Dendritic cell treated with granulocyte-macrophage colony-stimulating factor and Interleukin-4, amounts not matched to agents 40 ng/mL and 50 ng/mL, for 4 days (primary cell): Measurements from ENCODE around the gene LURAP1L.
"Not testable (repeated sequence)": the region's sequence is repeated elsewhere in the genome, so short reads cannot be mapped to it uniquely, and the experiment has no call there.

ENCODE experiments used
- H3K27ac Mint-ChIP-seq: one replicate; pipeline ENCODE4 v1.8.0; 2022; ENCODE audit warnings: mild to moderate bottlenecking, mixed read lengths
- H3K27me3 Mint-ChIP-seq: one replicate; pipeline ENCODE4 v1.8.0; 2022; ENCODE audit warnings: mild to moderate bottlenecking, mixed read lengths
- H3K36me3 Mint-ChIP-seq: one replicate; pipeline ENCODE4 v1.8.0; 2022; ENCODE audit warnings: low read depth, mixed read lengths
- H3K4me1 Mint-ChIP-seq: one replicate; pipeline ENCODE4 v1.8.0; 2022; ENCODE audit warnings: low read depth, mixed read lengths
- H3K4me3 Mint-ChIP-seq: one replicate; pipeline ENCODE4 v1.8.0; 2022; ENCODE audit warnings: mild to moderate bottlenecking, moderate library complexity, mixed read lengths
- H3K9me3 Mint-ChIP-seq: one replicate; pipeline ENCODE4 v1.8.0; 2022; ENCODE audit warnings: mixed read lengths
- intact Hi-C: fragments of 100-400 bp; cut with micrococcal nuclease; formaldehyde crosslinking; loops from one replicate; pipeline ENCODE4 v1.15.0; 2022

LURAP1L gene

GRCh38 chr9:12847561-12847960 lies 72.7 kb downstream of the LURAP1L start:
- Mint-ChIP-seq H3K27me3 (no peaks in the 10 kb centered on the region), H3K27ac (no peak overlapping the region), H3K36me3 (no peaks in the 10 kb centered on the region), H3K9me3 (no peaks in the 10 kb centered on the region), H3K4me3 (no peak overlapping the region), H3K4me1 (no peaks in the 10 kb centered on the region)
- intact Hi-C loops: no loop called here

GRCh38 chr9:12849486-12850003 lies 74.7 kb downstream of the LURAP1L start:
- no peaks in the 10 kb centered on the region for H3K4me1 Mint-ChIP-seq
- no peaks in the 10 kb centered on the region for H3K27me3 Mint-ChIP-seq
- intact Hi-C loops: no loop called here

GRCh38 chr9:12851341-12852090 lies 76.7 kb downstream of the LURAP1L start:
- intact Hi-C loops: no loop called here
- Mint-ChIP-seq H3K27ac (no peak overlapping the region), H3K27me3 (no peaks in the 10 kb centered on the region), H3K36me3 (no peaks in the 10 kb centered on the region), H3K4me1 (no peaks in the 10 kb centered on the region), H3K9me3 (no peaks in the 10 kb centered on the region), H3K4me3 (no peak overlapping the region)

More at GRCh38 chr9:12849486-12850003, 74.7 kb downstream of the LURAP1L start:
- no peaks in the 10 kb centered on the region for H3K9me3 Mint-ChIP-seq
- H3K36me3 Mint-ChIP-seq: no peaks in the 10 kb centered on the region
- no peak overlapping the region for H3K4me3 Mint-ChIP-seq
- no peak overlapping the region for H3K27ac Mint-ChIP-seq

GRCh38 chr9:12853051-12853450 lies 78.2 kb downstream of the LURAP1L start:
- H3K36me3 Mint-ChIP-seq: no peaks in the 10 kb centered on the region

GRCh38 chr9:12854221-12854620 lies 79.4 kb downstream of the LURAP1L start:
- no peak overlapping the region for H3K27ac Mint-ChIP-seq
- H3K27me3 Mint-ChIP-seq: no peaks in the 10 kb centered on the region
- intact Hi-C loops: no loop called here
- no peak overlapping the region for H3K4me3 Mint-ChIP-seq
- no peaks in the 10 kb centered on the region for H3K36me3 Mint-ChIP-seq
- H3K9me3 Mint-ChIP-seq: no peaks in the 10 kb centered on the region
- no peaks in the 10 kb centered on the region for H3K4me1 Mint-ChIP-seq

More at GRCh38 chr9:12853051-12853450, 78.2 kb downstream of the LURAP1L start:
- Mint-ChIP-seq H3K27ac (no peak overlapping the region), H3K27me3 (no peaks in the 10 kb centered on the region), H3K4me1 (no peaks in the 10 kb centered on the region), H3K4me3 (no peak overlapping the region), H3K9me3 (no peaks in the 10 kb centered on the region)
- intact Hi-C loops: no loop called here

GRCh38 chr9:12855066-12855465 lies 80.2 kb downstream of the LURAP1L start:
- no peaks in the 10 kb centered on the region for H3K36me3 Mint-ChIP-seq
- intact Hi-C loops: no loop called here
- no peaks in the 10 kb centered on the region for H3K4me1 Mint-ChIP-seq
- no peaks in the 10 kb centered on the region for H3K9me3 Mint-ChIP-seq
- no peak overlapping the region for H3K27ac Mint-ChIP-seq
- H3K4me3 Mint-ChIP-seq: no peak overlapping the region
- no peaks in the 10 kb centered on the region for H3K27me3 Mint-ChIP-seq

GRCh38 chr9:12856603-12857002 lies 81.8 kb downstream of the LURAP1L start:
- Mint-ChIP-seq H3K9me3 (no peaks in the 10 kb centered on the region), H3K27ac (no peak overlapping the region), H3K4me1 (no peaks in the 10 kb centered on the region), H3K36me3 (no peaks in the 10 kb centered on the region), H3K27me3 (no peaks in the 10 kb centered on the region), H3K4me3 (no peak overlapping the region)
- intact Hi-C loops: no loop called here

- Mint-ChIP-seq H3K27ac (no peak overlapping the region), H3K27me3 (no peaks in the 10 kb centered on the region), H3K36me3 (no peaks in the 10 kb centered on the region), H3K4me1 (no peaks in the 10 kb centered on the region), H3K4me3 (no peak overlapping the region), H3K9me3 (no peaks in the 10 kb centered on the region)
- intact Hi-C loops: no loop called here
These were observed 85.0 kb downstream of the LURAP1L start for GRCh38 chr9:12859704-12860251.

- H3K4me1 Mint-ChIP-seq: no peaks in the 10 kb centered on the region
- no peak overlapping the region for H3K4me3 Mint-ChIP-seq
- H3K9me3 Mint-ChIP-seq: peaks cover under 1% of the 10 kb centered on the region
- no peaks in the 10 kb centered on the region for H3K27me3 Mint-ChIP-seq
- intact Hi-C loops: no loop called here
- no peak overlapping the region for H3K27ac Mint-ChIP-seq
- no peaks in the 10 kb centered on the region for H3K36me3 Mint-ChIP-seq
These were observed 86.2 kb downstream of the LURAP1L start for GRCh38 chr9:12860998-12861397.

GRCh38 chr9:12862611-12863410 lies 88.0 kb downstream of the LURAP1L start:
- H3K4me1 Mint-ChIP-seq: no peaks in the 10 kb centered on the region
- intact Hi-C loops: no loop called here
- peaks cover 14% of the 10 kb centered on the region for H3K9me3 Mint-ChIP-seq
- no peaks in the 10 kb centered on the region for H3K36me3 Mint-ChIP-seq
- no peak overlapping the region for H3K27ac Mint-ChIP-seq
- no peak overlapping the region for H3K4me3 Mint-ChIP-seq
- H3K27me3 Mint-ChIP-seq: no peaks in the 10 kb centered on the region

- Mint-ChIP-seq H3K4me1 (no peaks in the 10 kb centered on the region), H3K27me3 (no peaks in the 10 kb centered on the region), H3K36me3 (no peaks in the 10 kb centered on the region), H3K9me3 (peaks cover 22% of the 10 kb centered on the region), H3K4me3 (no peak overlapping the region), H3K27ac (no peak overlapping the region)
- intact Hi-C loops: no loop called here
These were observed 88.8 kb downstream of the LURAP1L start for GRCh38 chr9:12863618-12864017.

GRCh38 chr9:12865380-12865779 lies 90.6 kb downstream of the LURAP1L start:
- H3K27me3 Mint-ChIP-seq, H3K4me3 Mint-ChIP-seq, H3K4me1 Mint-ChIP-seq, intact Hi-C loops, H3K27ac Mint-ChIP-seq, H3K36me3 Mint-ChIP-seq: not testable (repeated sequence)
- H3K9me3 Mint-ChIP-seq: peaks cover 29% of the 10 kb centered on the region
